ENCODE data around the gene TCN1. TPM values are rescaled to one million over a fixed set of nuclear protein-coding genes. Genes with fewer than 3 reads are reported as not detected.

Gene TCN1
- total and polyA plus RNA-seq, 9 of the 15 experiments (the other 6 are each of a cell fraction or from before 2014, with no cell fraction given), result 0.63 to 25.9 (median 8.0) TPM

GRCh38 chr11:59822989-59823566 lies 43.2 kb downstream of the TCN1 start (continued):
- TF ChIP-seq, protein P1, sequence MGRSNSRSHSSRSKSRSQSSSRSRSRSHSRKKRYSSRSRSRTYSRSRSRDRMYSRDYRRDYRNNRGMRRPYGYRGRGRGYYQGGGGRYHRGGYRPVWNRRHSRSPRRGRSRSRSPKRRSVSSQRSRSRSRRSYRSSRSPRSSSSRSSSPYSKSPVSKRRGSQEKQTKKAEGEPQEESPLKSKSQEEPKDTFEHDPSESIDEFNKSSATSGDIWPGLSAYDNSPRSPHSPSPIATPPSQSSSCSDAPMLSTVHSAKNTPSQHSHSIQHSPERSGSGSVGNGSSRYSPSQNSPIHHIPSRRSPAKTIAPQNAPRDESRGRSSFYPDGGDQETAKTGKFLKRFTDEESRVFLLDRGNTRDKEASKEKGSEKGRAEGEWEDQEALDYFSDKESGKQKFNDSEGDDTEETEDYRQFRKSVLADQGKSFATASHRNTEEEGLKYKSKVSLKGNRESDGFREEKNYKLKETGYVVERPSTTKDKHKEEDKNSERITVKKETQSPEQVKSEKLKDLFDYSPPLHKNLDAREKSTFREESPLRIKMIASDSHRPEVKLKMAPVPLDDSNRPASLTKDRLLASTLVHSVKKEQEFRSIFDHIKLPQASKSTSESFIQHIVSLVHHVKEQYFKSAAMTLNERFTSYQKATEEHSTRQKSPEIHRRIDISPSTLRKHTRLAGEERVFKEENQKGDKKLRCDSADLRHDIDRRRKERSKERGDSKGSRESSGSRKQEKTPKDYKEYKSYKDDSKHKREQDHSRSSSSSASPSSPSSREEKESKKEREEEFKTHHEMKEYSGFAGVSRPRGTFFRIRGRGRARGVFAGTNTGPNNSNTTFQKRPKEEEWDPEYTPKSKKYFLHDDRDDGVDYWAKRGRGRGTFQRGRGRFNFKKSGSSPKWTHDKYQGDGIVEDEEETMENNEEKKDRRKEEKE (IDR thresholded peaks at IDR 0.05; ENCODE audit: borderline replicate concordance in 1 of 2, control insufficient read depth in 1 of 2, low read depth in 2 of 2, low read length in 1 of 2), result no peak
- TF ChIP-seq SETDB1 (IDR thresholded peaks at IDR 0.05; ENCODE audit: low read length) (no peak), PCBP2 (IDR thresholded peaks at IDR 0.05; ENCODE audit: low read depth, low read length, poor library complexity, severe bottlenecking) (no peak), CREM (IDR thresholded peaks at IDR 0.05; ENCODE audit: low read depth) (0 out of 2 replicates have a peak, but pooled peaks have one; percentile 39), GTF3C2 (IDR thresholded peaks at IDR 0.05; ENCODE audit: borderline replicate concordance, extremely low read depth, insufficient read length) (no peak), ZNF133 (CRISPR knock-in tag; IDR thresholded peaks at IDR 0.05) (no peak), MCM2 (IDR thresholded peaks at IDR 0.05; ENCODE audit: low read depth) (no peak), NR2C2 (CRISPR knock-in tag; IDR thresholded peaks at IDR 0.05) (no peak), NR2C2 (tag; IDR thresholded peaks at IDR 0.05) (no peak)
- TF ChIP-seq, protein P2, sequence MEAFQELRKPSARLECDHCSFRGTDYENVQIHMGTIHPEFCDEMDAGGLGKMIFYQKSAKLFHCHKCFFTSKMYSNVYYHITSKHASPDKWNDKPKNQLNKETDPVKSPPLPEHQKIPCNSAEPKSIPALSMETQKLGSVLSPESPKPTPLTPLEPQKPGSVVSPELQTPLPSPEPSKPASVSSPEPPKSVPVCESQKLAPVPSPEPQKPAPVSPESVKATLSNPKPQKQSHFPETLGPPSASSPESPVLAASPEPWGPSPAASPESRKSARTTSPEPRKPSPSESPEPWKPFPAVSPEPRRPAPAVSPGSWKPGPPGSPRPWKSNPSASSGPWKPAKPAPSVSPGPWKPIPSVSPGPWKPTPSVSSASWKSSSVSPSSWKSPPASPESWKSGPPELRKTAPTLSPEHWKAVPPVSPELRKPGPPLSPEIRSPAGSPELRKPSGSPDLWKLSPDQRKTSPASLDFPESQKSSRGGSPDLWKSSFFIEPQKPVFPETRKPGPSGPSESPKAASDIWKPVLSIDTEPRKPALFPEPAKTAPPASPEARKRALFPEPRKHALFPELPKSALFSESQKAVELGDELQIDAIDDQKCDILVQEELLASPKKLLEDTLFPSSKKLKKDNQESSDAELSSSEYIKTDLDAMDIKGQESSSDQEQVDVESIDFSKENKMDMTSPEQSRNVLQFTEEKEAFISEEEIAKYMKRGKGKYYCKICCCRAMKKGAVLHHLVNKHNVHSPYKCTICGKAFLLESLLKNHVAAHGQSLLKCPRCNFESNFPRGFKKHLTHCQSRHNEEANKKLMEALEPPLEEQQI (IDR thresholded peaks at IDR 0.05), result peak; percentile 83; the same call in 1 of the 2 replicates
- TF ChIP-seq, protein P3, sequence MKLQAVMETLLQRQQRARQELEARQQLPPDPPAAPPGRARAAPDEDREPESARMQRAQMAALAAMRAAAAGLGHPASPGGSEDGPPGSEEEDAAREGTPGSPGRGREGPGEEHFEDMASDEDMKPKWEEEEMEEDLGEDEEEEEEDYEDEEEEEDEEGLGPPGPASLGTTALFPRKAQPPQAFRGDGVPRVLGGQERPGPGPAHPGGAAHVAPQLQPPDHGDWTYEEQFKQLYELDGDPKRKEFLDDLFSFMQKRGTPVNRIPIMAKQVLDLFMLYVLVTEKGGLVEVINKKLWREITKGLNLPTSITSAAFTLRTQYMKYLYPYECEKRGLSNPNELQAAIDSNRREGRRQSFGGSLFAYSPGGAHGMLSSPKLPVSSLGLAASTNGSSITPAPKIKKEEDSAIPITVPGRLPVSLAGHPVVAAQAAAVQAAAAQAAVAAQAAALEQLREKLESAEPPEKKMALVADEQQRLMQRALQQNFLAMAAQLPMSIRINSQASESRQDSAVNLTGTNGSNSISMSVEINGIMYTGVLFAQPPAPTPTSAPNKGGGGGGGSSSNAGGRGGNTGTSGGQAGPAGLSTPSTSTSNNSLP (IDR thresholded peaks at IDR 0.05; ENCODE audit: borderline replicate concordance, low read depth, low read length), result peak; percentile 78; the same call in 1 of the 2 replicates
- TF ChIP-seq, protein P4, sequence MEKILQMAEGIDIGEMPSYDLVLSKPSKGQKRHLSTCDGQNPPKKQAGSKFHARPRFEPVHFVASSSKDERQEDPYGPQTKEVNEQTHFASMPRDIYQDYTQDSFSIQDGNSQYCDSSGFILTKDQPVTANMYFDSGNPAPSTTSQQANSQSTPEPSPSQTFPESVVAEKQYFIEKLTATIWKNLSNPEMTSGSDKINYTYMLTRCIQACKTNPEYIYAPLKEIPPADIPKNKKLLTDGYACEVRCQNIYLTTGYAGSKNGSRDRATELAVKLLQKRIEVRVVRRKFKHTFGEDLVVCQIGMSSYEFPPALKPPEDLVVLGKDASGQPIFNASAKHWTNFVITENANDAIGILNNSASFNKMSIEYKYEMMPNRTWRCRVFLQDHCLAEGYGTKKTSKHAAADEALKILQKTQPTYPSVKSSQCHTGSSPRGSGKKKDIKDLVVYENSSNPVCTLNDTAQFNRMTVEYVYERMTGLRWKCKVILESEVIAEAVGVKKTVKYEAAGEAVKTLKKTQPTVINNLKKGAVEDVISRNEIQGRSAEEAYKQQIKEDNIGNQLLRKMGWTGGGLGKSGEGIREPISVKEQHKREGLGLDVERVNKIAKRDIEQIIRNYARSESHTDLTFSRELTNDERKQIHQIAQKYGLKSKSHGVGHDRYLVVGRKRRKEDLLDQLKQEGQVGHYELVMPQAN (IDR thresholded peaks at IDR 0.05; ENCODE audit: borderline replicate concordance), result no peak
- TF ChIP-seq, protein P5, sequence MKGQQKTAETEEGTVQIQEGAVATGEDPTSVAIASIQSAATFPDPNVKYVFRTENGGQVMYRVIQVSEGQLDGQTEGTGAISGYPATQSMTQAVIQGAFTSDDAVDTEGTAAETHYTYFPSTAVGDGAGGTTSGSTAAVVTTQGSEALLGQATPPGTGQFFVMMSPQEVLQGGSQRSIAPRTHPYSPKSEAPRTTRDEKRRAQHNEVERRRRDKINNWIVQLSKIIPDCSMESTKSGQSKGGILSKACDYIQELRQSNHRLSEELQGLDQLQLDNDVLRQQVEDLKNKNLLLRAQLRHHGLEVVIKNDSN (CRISPR knock-in tag; IDR thresholded peaks at IDR 0.05), result no peak

Data from K562 (cell line).